Islet precursor cell (in vitro differentiated cells): ENCODE measurements around the gene CCDC24.
A peak's percentile ranks its signal among the peaks of the same experiment; 100 is the strongest.

Experiments
- DNase-seq: peaks from one replicate; pipeline ENCODE4 v3.0.0-alpha.2; 2018

The CCDC24 gene

GRCh38 chr1:44027320-44027719, 35.9 kb downstream of the CCDC24 start:
- DNase-seq: no peak

GRCh38 chr1:44029260-44029910, 38.0 kb downstream of the CCDC24 start:
- no peak for DNase-seq

- DNase-seq: peak; percentile 93
These were observed 38.7 kb downstream of the CCDC24 start for GRCh38 chr1:44029911-44030604.

GRCh38 chr1:44030605-44031251, 39.3 kb downstream of the CCDC24 start:
- DNase-seq: peak; percentile 85

GRCh38 chr1:44031252-44032169, 40.1 kb downstream of the CCDC24 start, which contains the start of gene SLC6A9:
TSS of gene SLC6A9 (minus strand) at chr1:44031462. CDS start at chr1:44024277, 7,185 bp downstream.
- DNase-seq: peak; percentile 83

GRCh38 chr1:44032170-44032790, 40.9 kb downstream of the CCDC24 start:
- DNase-seq: no peak

- DNase-seq: no peak
These were observed 41.7 kb downstream of the CCDC24 start for GRCh38 chr1:44033041-44033575.

GRCh38 chr1:44033756-44034155, 42.4 kb downstream of the CCDC24 start:
- no peak for DNase-seq

GRCh38 chr1:44034423-44034822, 43.0 kb downstream of the CCDC24 start:
- DNase-seq: no peak

- no peak for DNase-seq
These were observed 43.7 kb downstream of the CCDC24 start for GRCh38 chr1:44034976-44035716.

GRCh38 chr1:44035726-44036408, 44.5 kb downstream of the CCDC24 start:
- no peak for DNase-seq

- DNase-seq: peak; percentile 81
These were observed 45.2 kb downstream of the CCDC24 start for GRCh38 chr1:44036409-44037139.

GRCh38 chr1:44037154-44037553, 45.8 kb downstream of the CCDC24 start:
- DNase-seq: no peak

GRCh38 chr1:44038876-44039657, 47.7 kb downstream of the CCDC24 start:
- DNase-seq: no peak

GRCh38 chr1:44040418-44040817, 49.0 kb downstream of the CCDC24 start:
- DNase-seq: no peak

- DNase-seq: no peak
These were observed 49.4 kb downstream of the CCDC24 start for GRCh38 chr1:44040846-44041245.

- no peak for DNase-seq
These were observed 52.0 kb downstream of the CCDC24 start for GRCh38 chr1:44043176-44044070.
